Loucy (cell line): ENCODE data around the gene HTR7.

Experiments
- EZH2phosphoT487 ChIP-seq: fragments of 200-600 bp; IDR thresholded peaks from 2 replicates; pipeline ENCODE4 v1.6.1; 2018; ENCODE audit warnings: antibody characterized with exemption, mild to moderate bottlenecking, moderate library complexity, borderline replicate concordance
- TF ChIP-seq, protein P1 (sequence below): fragments of 200-600 bp; sonication (generic); conservative IDR thresholded peaks from 2 replicates; pipeline ENCODE4 v1.5.1; 2014; ENCODE audit warnings: mild to moderate bottlenecking, antibody characterized with exemption, low read length

DNA sequence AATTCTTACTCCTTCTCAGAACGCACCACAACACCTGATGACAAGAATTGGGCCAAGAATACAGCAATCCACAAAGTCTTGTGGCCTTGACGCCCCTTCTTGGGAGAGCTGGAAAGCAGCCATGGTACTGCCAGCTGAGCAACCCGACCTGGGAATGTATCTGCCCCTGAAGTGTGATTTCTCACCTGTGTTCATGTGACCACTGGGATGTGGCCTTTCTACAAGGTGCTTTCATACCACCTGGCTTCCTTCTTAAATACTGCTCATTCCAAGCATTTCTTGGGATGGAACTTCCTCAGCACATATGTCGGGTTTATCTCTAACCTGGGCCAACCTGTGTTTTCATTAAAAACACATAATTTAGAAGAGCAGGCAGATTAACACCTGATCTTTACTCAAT lies 72.1 kb downstream of the HTR7 start:
- TF ChIP-seq, protein P1, sequence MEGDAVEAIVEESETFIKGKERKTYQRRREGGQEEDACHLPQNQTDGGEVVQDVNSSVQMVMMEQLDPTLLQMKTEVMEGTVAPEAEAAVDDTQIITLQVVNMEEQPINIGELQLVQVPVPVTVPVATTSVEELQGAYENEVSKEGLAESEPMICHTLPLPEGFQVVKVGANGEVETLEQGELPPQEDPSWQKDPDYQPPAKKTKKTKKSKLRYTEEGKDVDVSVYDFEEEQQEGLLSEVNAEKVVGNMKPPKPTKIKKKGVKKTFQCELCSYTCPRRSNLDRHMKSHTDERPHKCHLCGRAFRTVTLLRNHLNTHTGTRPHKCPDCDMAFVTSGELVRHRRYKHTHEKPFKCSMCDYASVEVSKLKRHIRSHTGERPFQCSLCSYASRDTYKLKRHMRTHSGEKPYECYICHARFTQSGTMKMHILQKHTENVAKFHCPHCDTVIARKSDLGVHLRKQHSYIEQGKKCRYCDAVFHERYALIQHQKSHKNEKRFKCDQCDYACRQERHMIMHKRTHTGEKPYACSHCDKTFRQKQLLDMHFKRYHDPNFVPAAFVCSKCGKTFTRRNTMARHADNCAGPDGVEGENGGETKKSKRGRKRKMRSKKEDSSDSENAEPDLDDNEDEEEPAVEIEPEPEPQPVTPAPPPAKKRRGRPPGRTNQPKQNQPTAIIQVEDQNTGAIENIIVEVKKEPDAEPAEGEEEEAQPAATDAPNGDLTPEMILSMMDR = no peak
- TF ChIP-seq EZH2phosphoT487 = no peak
